HS-27A (cell line): ENCODE measurements around the gene PSMG4.
"Not testable (repeated sequence)": the region's sequence is repeated elsewhere in the genome, so short reads cannot be mapped to it uniquely, and the experiment has no call there.

Experiments used
- DNase-seq: peaks from one replicate; pipeline ENCODE4 v3.0.0-alpha.2; 2012; ENCODE audit warnings: low read depth, missing footprints

Gene PSMG4

GRCh38 chr6:3230900-3231246, 27.9 kb upstream of the PSMG4 start:
- DNase-seq, result no peak

- DNase-seq, result no peak
Measured at GRCh38 chr6:3231247-3232016, 27.3 kb upstream of the PSMG4 start.

- no peak for DNase-seq
Measured at GRCh38 chr6:3232017-3232945, 26.5 kb upstream of the PSMG4 start.

GRCh38 chr6:3233321-3233720, 25.4 kb upstream of the PSMG4 start:
- no peak for DNase-seq

GRCh38 chr6:3233904-3234303, 24.8 kb upstream of the PSMG4 start:
- no peak for DNase-seq

GRCh38 chr6:3235486-3235885, 23.3 kb upstream of the PSMG4 start:
- DNase-seq, result no peak

- DNase-seq, result no peak
Measured at GRCh38 chr6:3236005-3236404, 22.7 kb upstream of the PSMG4 start.

GRCh38 chr6:3237761-3238662, 20.7 kb upstream of the PSMG4 start:
- DNase-seq, result no peak

- no peak for DNase-seq
Measured at GRCh38 chr6:3239110-3239830, 19.5 kb upstream of the PSMG4 start.

GRCh38 chr6:3240595-3240994, 18.2 kb upstream of the PSMG4 start:
- no peak for DNase-seq

- not testable (repeated sequence) for DNase-seq
Measured at GRCh38 chr6:3241745-3242144, 17.0 kb upstream of the PSMG4 start.

GRCh38 chr6:3242768-3243167, 16.0 kb upstream of the PSMG4 start:
- DNase-seq, result no peak

- DNase-seq, result no peak
Measured at GRCh38 chr6:3244003-3244831, 14.5 kb upstream of the PSMG4 start.

GRCh38 chr6:3244832-3245161, 13.9 kb upstream of the PSMG4 start:
- not testable (repeated sequence) for DNase-seq

- no peak for DNase-seq
Measured at GRCh38 chr6:3245216-3245615, 13.5 kb upstream of the PSMG4 start.

GRCh38 chr6:3247255-3248146, 11.2 kb upstream of the PSMG4 start:
- DNase-seq, result no peak

GRCh38 chr6:3249821-3250220, 8.9 kb upstream of the PSMG4 start:
- no peak for DNase-seq

- DNase-seq, result no peak
Measured at GRCh38 chr6:3250231-3250675, 8.5 kb upstream of the PSMG4 start.

GRCh38 chr6:3251462-3252314, 7.1 kb upstream of the PSMG4 start:
- no peak for DNase-seq
